Inferior parietal cortex (tissue), 1 donor: ENCODE data around the gene NKPD1.

ENCODE experiments used
- DNase-seq: peaks from one replicate; pipeline ENCODE4 v3.0.0-alpha.2; 2016; ENCODE audit errors: extremely low spot score

NKPD1 gene

DNA sequence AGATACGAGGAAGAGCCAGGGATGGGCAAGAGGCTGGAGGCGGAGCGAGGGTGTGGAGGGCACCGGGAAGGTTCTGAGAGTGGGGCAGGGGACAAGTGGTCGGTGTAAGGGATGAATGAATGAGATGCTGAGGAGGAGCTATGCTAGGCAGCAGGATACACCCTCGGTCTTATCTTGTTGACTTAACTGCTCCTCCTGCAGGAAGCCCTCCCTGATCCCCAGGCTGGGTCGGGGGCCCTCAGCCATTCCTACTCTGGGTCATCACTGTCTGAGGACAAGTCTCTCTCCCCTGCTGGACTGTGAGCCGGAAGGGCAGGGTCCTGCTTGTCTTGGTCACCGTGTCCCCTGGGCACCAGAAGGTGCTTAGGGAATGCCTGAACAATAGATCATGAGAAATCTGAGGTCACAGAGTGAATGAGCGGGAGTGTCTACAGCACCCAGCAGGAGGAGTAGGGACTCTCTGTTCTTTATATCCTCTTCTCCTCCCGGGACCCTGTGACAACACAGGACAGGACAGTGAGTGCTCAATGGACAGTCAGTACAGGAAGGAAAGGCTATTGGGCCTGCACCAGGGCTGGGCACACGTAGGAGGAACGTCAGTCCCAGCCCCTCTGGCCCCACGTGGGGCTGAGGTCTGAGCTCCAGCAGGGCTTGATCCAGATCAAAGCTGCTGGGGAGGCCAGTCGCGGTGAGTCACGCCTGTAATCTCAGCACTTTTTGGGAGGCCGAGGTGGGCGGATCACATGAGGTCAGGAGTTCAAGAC lies 6.5 kb downstream of the NKPD1 start:
- no peak for DNase-seq

- DNase-seq, result peak; percentile 27
These were observed 7.3 kb downstream of the NKPD1 start for GRCh38 chr19:45153339-45154063.

GRCh38 chr19:45152504-45153338 lies 8.1 kb downstream of the NKPD1 start:
- DNase-seq, result no peak

DNA sequence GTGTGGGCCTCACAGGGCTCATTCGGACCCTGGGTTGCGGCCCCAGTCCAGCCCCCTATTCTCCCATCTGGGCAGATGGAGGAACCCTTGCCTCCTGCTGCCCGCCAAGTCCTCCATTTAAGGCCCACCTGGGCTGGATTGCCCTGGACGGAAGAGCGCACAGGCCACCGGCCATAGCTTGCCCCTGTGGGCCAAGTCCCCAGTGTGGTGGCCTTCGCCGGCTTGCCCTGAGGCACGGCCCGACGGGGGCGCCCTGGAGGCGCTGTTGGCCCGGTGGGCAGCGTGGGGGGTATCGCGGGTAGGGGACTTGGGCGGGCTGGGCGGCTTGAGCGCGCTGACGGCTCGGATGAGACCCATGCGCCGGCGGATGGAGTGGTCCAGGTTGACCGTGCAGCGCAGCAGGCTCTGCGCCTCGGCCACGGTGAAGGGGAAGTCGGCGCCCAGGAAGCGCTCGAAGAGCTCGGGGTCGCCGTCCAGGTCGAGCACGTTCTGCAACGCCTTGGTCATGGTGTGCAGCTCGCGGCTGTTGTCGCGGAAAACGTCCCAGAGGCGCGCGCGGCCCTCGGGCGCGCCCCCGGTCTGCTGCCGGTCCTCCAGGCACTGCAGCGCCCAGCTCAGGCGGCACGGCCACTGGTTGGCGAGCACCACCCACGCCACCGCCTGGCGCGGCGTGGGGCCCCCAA lies 8.8 kb downstream of the NKPD1 start:
- no peak for DNase-seq

DNA sequence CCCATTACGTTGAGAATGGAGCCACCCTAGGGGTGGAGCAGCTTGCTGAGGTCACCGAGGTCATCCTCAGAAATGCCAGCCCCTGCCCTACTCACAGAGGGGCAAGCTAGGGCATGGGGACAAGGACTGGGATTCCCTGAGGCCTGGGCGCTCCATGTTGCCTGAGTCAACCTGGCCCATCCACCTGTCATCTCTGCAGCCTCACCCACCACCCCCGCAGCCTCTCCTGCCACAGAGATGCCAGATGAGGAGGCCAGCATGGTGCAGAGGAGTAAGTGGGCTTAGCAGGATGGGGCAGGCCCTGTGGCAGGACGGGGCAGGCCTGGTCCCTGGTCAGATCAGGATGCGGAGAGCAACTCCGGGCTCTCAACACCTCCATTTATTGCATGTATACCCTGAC lies 9.5 kb downstream of the NKPD1 start:
- no peak for DNase-seq

- DNase-seq, result no peak
These were observed 10.0 kb downstream of the NKPD1 start for GRCh38 chr19:45150751-45151281.

DNA sequence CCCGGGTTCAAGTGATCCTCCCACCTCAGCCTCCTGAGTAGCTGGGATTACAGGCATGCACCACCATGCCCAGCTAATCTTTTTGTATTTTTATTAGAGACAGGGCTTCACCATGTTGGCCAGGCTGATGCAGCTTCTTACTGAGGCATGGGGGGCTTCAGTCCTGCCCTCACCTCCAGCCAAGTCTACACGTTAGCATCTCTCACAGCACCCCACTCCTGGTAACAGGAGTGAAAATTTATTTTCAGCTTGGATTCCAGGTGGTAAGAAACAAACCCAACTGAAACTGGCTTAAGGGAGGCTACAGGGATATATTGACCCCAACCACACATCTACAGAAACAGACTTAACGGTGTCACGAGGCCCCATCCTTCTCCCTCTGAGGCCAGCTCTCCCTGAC lies 10.6 kb downstream of the NKPD1 start:
- no peak for DNase-seq

DNA sequence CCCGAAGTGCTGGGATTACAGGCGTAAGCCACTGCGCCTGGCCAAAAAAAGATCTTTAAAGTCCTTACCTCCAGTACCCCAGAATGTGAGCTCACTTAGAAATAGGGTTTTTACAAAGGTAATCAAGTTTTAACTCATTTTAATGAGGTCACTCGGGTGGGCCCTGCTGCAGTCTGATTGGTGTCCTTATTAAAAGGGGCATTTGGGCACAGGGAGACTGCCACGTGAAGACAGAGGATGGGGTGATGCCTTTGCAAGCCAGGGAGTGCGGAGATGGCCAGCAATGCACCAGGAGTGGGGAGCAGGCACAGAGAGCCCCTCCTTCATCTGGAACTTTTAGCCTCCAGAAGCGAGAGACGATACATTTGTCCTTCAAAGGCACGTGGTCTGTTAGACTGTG lies 11.7 kb downstream of the NKPD1 start:
- no peak for DNase-seq

GRCh38 chr19:45147835-45148676 lies 12.7 kb downstream of the NKPD1 start:
- no peak for DNase-seq

- DNase-seq, result no peak
These were observed 14.0 kb downstream of the NKPD1 start for GRCh38 chr19:45146741-45147205.

DNA sequence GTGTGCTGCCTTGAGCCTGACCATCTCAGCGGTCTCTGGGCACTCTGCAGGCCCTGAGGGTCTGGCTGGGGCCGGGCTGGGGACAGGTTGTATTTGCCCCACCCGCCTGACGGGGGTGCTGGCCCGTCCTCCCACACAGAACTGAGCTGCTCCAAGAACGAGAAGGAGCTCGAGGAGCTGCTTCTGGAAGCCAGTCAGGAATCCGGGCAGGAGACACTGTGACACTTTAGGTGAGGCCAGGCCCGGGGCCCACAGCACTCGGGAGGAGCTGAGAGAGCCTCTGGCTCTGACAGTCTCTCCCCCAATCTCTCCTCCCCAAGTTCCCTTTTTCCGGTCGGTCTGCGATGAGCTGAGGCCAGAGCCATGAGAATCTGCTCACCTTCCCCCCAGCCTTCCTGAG lies 14.5 kb downstream of the NKPD1 start:
- no peak for DNase-seq

DNA sequence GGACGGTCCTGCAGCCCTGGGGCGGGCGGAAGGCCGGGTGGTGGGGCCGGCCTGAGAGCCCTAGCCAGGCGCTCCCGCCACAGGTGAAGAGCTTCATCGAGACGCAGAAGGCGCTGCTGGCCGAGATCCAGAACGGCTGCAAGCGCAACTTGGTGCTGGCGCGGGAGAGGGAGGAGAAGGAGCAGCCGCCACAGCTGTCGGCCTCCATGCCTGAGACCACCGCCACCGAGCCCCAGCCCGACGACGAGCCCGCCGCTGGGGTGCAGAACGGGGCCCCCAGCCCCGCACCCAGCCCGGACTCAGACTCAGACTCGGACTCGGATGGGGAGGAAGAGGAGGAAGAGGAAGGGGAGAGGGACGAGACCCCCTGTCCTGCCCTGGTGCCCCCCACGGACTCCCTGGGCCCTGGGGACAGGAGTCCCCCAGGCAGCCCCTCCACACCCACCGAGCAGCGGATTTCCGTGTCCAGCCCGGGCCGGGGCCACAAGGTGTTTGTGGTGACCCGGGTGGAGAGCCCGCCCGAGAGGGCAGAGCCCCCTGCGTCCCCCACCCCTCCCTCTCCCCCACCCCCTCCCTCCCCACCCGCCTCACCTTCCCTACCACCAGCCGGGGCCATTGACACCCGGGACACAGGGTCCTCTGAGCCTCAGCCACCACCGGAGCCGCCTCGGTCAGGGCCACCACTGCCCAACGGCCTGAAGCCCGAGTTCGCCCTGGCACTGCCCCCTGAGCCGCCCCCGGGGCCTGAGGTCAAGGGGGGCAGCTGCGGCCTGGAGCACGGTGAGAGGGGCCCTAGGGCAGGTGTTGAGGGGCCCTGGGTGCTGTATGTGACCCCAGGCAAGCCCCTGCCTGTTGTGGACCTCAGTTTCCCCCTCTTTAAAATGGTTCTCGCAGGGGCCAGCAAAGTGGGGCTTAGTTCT lies 15.3 kb downstream of the NKPD1 start:
- no peak for DNase-seq

DNA sequence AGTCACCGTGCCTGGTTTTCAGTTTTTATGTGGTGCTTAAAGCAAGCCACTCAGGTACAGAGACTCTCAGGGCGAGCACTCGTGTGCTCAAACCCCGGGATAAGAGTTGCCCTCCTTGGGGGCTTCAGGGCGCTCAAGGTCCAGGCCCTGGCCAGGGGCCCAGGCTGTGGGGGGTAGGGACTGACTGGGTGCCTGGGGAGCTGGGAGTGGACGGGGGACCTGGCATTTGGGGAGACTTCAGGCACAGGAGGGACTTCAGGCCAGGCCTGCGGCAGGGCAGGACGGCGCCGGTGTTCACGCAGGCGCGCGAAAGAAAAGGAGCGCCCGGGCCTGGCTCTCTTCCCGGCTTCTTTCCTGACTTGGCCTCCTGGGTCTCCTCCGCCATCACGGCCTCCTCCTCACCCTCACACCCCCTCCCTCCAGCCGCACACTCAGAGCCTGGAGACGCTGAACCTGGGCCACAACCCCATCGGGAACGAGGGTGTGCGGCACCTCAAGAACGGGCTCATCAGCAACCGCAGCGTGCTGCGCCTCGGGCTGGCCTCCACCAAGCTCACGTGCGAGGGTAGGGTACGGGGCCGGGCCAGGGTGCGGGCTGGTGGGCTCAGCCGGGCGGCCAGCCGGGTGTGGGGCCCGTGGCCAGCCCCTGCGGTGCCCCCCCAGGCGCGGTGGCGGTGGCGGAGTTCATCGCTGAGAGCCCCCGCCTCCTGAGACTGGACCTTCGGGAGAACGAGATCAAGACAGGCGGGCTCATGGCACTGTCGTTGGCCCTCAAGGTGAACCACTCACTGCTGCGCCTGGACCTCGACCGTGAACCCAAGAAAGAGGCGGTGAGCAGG lies 16.1 kb downstream of the NKPD1 start:
- DNase-seq, result no peak

- no peak for DNase-seq
These were observed 18.1 kb downstream of the NKPD1 start for GRCh38 chr19:45142726-45143110.

- DNase-seq, result no peak
These were observed 18.6 kb downstream of the NKPD1 start for GRCh38 chr19:45142016-45142725.

DNA sequence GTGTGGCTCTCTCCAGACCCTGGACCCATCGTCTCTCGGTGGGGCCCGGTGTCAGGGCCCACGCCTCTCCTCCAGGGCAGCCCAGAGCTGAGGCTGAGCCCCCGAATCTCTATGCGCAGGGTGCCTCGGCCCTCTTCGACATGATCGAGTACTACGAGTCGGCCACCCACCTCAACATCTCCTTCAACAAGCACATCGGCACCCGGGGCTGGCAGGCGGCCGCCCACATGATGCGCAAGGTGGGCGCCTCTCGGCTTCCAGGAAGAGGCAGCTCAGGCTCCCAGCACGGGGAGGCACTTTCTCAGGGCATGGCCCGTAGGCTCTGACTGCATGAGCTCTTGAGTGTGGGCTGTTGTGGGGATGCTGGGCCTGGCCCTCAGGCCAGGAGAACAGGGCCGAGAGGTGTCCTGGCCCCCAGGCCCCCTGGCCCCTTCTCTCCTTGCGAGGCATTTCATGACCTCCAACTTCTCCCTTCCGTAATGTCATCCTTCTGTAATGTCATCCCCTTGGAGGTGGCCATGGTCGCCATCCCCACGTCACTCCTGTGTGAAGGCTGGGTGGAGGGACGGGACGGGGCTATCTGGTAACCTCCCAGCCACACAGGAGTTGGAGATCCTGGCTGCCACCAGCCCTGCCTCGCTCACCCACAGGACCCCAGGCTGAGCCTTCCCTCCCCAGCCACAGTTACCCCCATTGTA lies 19.4 kb downstream of the NKPD1 start:
- DNase-seq, result no peak

DNA sequence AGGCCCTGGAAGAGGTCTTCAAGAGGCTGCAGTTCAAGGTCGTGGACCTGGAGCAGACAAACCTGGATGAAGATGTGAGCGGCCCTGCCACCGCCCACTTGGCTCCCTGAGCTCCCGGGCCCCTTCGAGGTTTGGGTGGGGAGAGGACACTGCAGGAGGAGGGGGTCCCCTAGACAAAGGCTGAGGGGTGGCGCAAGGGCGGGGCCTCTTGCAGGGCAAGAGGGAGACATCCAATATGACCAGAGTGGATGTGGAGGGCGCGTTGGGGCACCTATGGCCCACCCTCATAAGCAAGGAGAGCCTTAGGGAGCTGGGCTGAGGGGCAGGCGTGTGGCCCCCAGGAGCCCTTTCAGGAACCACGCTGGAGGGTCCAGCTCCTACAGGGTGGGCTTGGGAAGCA lies 20.2 kb downstream of the NKPD1 start:
- DNase-seq, result no peak
